ENCODE results near the gene BICD1.
A peak's percentile ranks its signal among the peaks of the same experiment; 100 is the strongest.
"Not testable (repeated sequence)": the region's sequence is repeated elsewhere in the genome, so short reads cannot be mapped to it uniquely, and the experiment has no call there.

The BICD1 gene

DNA sequence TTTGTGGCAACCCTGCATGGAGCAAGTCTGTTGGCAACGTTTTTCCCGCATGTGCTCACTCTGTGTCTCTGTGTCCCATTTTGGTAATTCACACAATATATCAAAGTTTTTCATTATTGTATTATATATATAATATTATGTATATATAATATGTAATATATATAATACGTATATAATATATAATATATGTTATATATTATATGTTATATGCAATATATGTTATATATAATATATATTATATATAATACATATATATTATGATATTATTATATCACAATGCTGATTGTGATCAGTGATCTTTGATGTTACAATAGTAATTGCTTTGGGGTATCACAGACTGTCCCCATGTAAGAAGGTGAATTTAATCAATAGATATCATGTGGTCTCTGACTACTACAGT lies 84.8 kb downstream of the BICD1 start:
- no peak for DNase-seq

DNA sequence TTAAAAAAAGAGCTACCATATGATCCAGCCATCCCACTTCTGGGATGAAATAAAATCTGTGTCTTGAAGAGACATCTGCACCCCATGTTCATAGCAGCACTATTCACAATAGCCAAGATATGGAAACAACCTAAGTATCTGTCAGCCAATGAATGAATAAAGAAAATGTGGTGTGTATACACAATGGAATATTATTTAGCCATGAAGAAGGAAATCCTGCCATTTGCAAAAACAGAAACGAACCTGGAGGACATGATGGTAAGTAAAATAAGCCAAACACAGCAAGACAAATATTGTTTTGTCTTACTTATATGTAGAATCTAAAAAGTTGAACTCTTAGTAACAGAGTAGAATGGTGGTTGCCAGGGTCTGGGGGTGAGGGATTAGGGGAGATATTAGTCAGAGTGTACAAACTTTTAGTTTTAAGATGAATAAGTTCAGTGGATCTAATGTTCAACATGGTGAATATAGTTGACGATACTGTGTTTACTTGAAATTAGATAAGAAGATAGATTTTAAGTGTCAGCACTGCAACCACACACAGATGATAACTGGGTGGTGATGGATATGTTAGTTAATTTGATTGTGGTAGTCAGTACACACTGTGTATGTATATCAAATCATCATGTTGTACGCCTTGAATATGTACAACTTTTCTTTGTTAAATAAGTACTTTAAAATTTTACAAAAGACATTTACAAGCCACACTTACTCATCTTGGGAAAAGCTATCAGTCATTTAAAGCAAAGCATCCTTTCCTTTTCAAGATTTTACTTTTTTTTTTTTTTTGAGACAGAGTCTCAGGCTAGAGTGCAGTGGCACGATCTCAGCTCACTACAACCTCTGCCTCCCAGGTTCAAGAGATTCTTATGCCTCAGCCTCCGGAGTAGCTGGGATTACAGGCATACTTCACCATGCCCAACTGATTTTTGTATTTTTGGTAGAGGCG lies 89.9 kb downstream of the BICD1 start:
- DNase-seq: no peak

- DNase-seq: no peak
Measured at GRCh38 chr12:32197421-32197820, 90.8 kb downstream of the BICD1 start.

DNA sequence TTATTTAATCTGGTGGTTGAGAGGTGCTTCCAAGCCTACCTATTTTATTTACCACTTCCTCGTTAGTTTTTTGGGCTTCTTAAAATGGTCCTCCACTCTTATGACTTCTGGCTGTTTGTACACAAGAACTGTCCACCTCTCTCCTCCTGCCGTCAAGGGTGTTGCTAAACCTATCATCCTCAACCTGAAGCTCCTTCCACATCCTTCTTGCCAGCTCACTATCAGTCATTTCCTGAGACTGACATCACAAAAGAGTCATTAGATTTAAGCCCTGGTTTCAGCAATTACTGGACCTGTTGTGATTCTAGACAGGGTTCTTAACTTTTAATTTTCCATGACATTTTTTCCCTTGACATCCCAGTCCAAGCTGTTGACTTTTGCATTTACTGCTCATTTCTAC lies 91.9 kb downstream of the BICD1 start:
- no peak for DNase-seq

DNA sequence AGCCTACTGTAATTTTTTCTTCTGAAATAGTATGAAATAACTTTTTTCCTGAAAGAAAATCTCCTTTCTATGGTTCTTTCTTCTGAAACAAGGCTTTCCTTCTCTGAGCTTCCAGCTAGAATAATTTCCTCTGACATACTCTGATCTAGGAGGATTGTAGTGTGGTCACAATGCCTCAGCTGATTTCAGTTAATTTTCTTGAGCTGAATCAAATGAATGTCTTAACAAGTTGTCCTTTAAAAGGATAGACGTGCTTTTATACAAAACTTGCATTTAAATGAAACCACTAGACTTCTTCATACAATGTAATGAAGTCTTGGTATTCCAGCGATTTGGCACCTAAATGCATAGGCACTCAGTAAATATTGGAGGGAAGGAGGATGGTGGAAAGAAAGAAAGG lies 94.4 kb downstream of the BICD1 start:
- DNase-seq: no peak

GRCh38 chr12:32201976-32202375 lies 95.3 kb downstream of the BICD1 start:
- no peak for DNase-seq

GRCh38 chr12:32205731-32206130 lies 99.1 kb downstream of the BICD1 start:
- DNase-seq: no peak

DNA sequence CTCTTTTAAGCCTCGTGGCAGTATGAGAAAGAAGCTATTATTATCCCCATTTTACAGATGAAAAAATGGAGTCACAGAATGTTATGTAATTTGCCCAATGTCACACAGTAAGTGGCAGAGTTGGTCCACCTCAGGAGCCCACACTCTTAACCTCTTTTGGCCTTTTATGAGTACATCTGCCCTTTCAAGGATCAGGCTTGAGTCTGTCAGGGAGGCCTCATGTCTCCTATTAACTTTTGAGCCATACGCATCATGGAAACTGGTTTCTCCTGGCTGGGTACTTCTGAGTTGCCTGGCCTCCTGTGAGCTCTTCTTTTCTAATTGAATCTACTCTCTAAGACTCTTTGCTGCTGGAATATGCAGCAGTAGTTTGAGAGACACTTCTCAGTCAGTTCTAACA lies 101.7 kb downstream of the BICD1 start:
- no peak for DNase-seq

- DNase-seq: no peak
Measured at GRCh38 chr12:32211066-32211899, 104.6 kb downstream of the BICD1 start.

GRCh38 chr12:32211900-32212156 lies 105.2 kb downstream of the BICD1 start:
- DNase-seq: no peak

DNA sequence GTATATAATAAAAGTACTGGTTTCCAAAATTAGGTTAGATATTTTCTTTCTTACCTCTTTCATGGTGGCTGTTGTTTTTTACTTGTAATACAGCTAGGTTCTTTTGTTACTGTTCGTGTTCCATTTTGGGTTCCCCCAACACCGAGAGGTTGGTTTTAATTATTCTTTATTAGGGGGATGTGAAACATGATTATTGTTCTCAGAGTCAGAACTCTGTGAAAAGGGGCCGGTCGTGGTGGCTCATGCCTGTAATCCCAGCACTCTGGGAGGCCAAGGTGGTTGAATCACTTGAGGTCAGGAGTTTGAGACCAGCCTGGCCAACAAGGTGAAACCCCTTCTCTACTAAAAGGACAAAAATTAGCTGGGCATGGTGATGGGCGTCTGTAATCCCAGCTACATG lies 108.1 kb downstream of the BICD1 start:
- DNase-seq: no peak

DNA sequence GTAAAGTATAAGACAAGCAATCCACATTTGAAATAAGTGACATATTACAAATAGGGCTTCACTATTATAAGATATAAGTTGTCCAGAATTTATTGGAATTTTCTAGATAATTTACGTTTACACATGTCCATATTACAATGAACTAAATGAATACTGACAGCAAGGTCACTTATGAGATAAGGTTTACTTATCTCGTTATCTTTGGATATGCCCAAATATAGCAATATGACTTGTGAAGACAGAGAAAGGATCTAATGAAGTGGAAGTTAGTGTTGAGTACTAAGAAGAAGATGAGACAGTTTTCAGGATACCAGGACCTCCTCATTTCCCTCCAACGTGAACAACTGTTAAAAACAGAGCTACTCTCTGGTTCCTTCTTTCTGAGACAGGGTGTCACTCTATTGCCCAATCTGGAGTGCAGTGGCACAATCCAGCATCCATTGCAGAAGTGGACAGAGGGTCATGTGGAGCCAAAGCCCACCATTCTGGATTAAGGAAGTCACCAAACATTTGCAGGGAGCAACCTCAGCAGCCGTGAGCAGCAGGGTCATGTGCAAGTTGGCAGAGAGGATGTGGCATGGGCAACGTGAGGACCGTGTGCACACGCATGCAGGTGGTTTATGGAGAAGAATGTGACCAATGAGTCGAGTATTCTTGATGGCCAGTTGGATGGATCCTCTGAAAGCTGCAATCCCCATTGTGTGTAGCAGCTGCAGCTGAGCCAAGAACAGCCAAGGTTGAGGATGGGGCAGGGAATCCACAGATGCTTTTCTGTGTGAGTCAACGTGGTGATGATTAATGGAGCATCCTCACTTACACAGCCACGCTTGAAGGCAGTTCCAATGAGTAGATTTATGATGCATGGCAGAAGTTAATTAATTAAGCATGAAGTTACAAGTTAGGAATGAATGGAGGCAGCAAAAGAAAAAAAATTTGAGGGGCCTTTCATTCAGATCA lies 111.0 kb downstream of the BICD1 start:
- peak; percentile 2 for DNase-seq

DNA sequence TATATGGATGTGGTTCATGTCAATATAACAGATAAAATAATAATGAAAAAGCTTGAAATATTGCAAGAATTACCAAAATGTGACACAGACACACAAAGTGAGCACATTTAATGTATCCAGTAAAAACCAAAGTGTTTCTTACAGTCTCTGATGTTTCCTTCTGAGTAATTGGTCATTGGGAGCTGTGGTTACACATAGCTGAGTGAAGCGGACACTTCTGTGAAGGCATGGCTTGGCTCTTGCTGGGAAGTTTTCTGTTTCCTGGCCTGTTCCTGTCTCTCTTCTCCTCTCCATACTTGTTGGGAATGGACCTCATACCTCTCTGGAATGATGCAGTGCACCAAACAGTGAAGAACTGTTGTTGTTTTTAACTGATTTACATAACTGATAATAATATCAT lies 117.3 kb downstream of the BICD1 start:
- no peak for DNase-seq

DNA sequence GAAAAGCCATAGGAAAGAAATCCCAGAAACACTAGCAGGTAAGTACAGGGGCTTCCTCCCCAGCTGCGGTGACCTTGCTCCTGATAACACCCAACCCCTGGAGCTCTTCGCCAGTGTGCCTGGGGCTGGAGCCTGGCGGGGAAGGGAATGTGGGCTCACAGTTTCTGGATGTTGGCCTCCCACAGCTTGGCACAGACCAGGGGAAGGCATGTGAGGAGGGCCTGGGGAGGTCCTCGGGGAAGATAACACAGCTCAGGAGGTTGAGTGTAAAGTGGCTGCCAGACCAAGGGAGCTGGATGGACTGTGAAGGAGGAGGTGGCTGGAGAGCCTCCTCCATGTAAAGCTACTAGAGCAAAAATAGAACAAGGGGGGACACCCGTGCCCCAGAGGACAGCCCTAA lies 120.1 kb downstream of the BICD1 start:
- DNase-seq: no peak

DNA sequence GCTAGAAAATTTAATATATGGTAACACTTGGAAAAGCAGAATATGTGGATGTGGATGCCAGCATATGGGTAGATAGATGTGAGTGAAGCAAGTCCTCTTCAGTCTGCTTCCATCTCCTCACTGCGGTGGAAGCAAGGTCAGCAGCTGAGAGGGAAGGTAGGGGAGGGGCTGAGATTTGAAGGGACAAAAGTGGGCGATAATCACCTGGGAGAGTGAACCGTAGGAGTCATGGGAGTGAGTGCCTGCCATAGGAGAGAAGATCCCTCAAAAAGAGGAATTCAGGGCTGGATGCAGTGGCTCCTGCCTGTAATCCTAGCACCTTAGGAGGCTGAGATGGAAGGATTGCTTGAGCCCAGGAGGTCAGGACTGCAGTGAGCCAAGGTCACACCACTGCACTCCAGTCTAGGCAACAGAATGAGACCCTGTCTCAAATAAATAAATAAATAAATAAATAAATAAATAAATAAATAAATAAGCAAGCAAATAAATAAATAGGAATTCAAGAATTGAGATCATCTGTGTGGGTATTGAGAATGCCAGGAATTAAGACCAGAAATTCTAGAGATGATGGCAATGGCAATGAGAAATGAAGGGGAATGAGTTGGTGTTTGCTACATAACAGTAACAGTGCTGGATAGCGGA lies 123.4 kb downstream of the BICD1 start:
- DNase-seq: no peak

DNA sequence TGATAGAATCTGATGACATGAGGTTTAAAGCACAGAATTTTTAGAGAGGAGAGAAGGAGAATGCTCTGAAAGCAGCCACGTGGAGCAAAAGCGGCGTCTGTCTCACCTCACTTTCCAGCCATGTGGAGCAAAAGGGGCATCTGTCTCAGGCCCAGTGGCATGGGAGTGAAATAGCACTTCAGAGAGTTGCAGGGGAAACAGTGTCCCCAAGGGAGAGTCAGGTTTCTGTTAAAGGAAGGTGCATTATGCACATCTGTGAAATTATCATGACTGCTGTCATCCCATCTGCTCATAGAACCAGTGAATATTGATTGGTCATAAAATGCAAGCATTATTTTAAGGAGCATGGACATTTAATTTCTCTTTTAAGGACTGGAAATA lies 124.0 kb downstream of the BICD1 start:
- no peak for DNase-seq

- DNase-seq: not testable (repeated sequence)
Measured at GRCh38 chr12:32231361-32231760, 124.7 kb downstream of the BICD1 start.

GRCh38 chr12:32233568-32233967 lies 126.9 kb downstream of the BICD1 start:
- no peak for DNase-seq

DNA sequence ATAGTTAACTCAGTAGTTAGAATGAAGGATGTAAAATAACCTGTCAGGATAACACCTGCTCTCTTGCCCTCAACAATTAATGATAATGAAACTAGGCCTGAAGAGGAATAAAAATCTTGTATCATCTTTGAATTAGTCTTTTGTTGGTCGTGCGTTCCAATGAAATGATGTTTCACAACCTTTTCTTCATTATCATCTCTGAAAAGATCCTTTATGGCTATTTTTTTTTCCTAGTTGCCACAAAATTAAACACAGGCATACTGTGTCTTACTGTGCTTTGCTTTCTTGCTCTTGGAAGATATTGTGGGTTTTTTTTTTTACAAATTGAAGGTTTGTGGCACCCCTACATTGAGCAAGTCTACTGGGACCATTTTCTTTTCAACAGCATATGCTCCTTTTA lies 128.6 kb downstream of the BICD1 start:
- DNase-seq: no peak

DNA sequence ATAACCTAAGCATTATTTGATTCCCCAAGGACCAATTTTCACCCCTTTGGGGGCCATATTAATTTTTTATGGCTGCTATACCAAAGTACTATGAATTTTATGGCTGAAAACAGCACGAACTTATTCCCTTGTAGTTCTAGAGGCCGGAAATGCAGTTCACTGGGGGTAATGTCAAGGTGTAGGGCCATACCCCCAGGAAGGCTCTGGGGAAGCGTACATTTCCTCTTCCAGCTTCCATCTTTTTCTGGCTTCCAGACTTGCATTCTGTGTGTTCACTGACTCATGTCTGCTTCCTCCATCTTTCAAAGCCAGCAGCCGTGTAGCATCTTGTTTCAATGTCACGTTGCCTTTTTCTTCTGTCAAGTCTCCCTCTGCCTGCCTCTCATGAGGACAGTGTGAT lies 133.5 kb downstream of the BICD1 start:
- DNase-seq: no peak

DNA sequence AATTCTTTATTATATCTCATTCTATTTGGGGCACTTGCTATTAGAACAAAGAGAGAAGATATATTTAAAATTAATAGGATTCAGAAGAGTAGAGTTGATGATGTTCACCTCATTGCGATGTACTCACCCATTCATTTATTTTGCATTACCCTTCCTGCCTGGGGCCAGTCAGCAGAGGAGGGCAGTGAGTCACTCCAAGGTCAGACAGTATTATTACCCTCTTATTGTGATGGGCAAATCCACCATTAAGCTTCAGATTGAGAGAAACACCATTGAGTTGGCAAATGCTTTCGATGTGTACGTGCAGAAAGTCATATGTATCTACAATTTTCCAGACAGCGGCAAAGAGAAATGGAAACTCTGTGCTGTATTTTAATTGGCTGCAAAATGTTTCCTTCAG lies 134.2 kb downstream of the BICD1 start:
- DNase-seq: no peak

GRCh38 chr12:32242641-32243040 lies 136.0 kb downstream of the BICD1 start:
- no peak for DNase-seq
